SH-SY5Y (cell line): ENCODE data around the gene PIRT.

Experiments used
- GATA2 ChIP-seq: IDR thresholded peaks from 2 replicates; pipeline ENCODE4 v1.6.1; 2011; ENCODE audit warnings: mild to moderate bottlenecking, low read depth, low read length
- GATA3 ChIP-seq: IDR thresholded peaks from 2 replicates; pipeline ENCODE4 v1.6.1; 2011; ENCODE audit warnings: low read depth, mild to moderate bottlenecking, low read length, moderate library complexity

The PIRT gene

GRCh38 chr17:10837921-10838320 lies at the start of gene PIRT:
PIRT (minus strand) TSS chr17:10838087; CDS start chr17:10825645, 12,442 bp downstream.
- no peak for TF ChIP-seq GATA3
- no peak for TF ChIP-seq GATA2

- TF ChIP-seq GATA2 (no peak), GATA3 (no peak)
These were observed 44.1 kb upstream of the PIRT start for GRCh38 chr17:10881959-10882358.

- TF ChIP-seq GATA2 (no peak), GATA3 (no peak)
These were observed 41.4 kb upstream of the PIRT start for GRCh38 chr17:10879190-10879836.

- no peak for TF ChIP-seq GATA3
- no peak for TF ChIP-seq GATA2
These were observed 38.2 kb upstream of the PIRT start for GRCh38 chr17:10875984-10876555.

GRCh38 chr17:10875430-10875851 lies 37.6 kb upstream of the PIRT start:
- TF ChIP-seq GATA2 (no peak), GATA3 (no peak)

- TF ChIP-seq GATA3 (no peak), GATA2 (no peak)
These were observed 34.0 kb upstream of the PIRT start for GRCh38 chr17:10871914-10872313.

- TF ChIP-seq GATA3 (no peak), GATA2 (no peak)
These were observed 32.6 kb upstream of the PIRT start for GRCh38 chr17:10870336-10871050.

- TF ChIP-seq GATA2 (no peak), GATA3 (no peak)
These were observed 21.2 kb upstream of the PIRT start for GRCh38 chr17:10859051-10859450.

- TF ChIP-seq GATA2 (no peak), GATA3 (no peak)
These were observed 20.1 kb upstream of the PIRT start for GRCh38 chr17:10857976-10858375.

- TF ChIP-seq GATA3 (no peak), GATA2 (no peak)
These were observed 7.5 kb upstream of the PIRT start for GRCh38 chr17:10845388-10845751.

- TF ChIP-seq GATA3, result no peak
- TF ChIP-seq GATA2, result no peak
These were observed 6.9 kb upstream of the PIRT start for GRCh38 chr17:10844621-10845387.

- TF ChIP-seq GATA2 (no peak), GATA3 (no peak)
These were observed 5.9 kb upstream of the PIRT start for GRCh38 chr17:10843811-10844210.

GRCh38 chr17:10842658-10843057 lies 4.8 kb upstream of the PIRT start:
- TF ChIP-seq GATA2 (no peak), GATA3 (no peak)

GRCh38 chr17:10838682-10839081 lies 795 bp upstream of the PIRT start:
- no peak for TF ChIP-seq GATA2
- TF ChIP-seq GATA3, result no peak
